SK-N-MC (cell line): ENCODE measurements around the gene DIO3.
"Not testable (repeated sequence)": the region's sequence is repeated elsewhere in the genome, so short reads cannot be mapped to it uniquely, and the experiment has no call there.

Source experiments
- DNase-seq: peaks from one replicate; pipeline ENCODE4 v3.0.0-alpha.2; 2011; ENCODE audit warnings: low read depth, low spot score
- H3K27ac ChIP-seq: fragments of 200-600 bp; sonication (generic); 2 replicates; pipeline ENCODE4 v1.5.1; 2016; ENCODE audit warnings: mixed run types
- H3K36me3 ChIP-seq: fragments of 200-600 bp; sonication (generic); 2 replicates; pipeline ENCODE4 v1.6.1; 2017; ENCODE audit warnings: antibody characterized with exemption, low read length, mixed read lengths; ENCODE audit not compliant: insufficient read depth
- H3K4me3 ChIP-seq: fragments of 200-600 bp; sonication (generic); 2 replicates; pipeline ENCODE4 v1.5.1; 2016
- H3K9ac ChIP-seq: fragments of 200-600 bp; sonication (generic); 2 replicates; pipeline ENCODE4 v1.8.0; 2017; ENCODE audit warnings: mixed run types, mixed read lengths; ENCODE audit not compliant: insufficient read length
- H3K9me3 ChIP-seq: fragments of 200-600 bp; sonication (generic); 2 replicates; pipeline ENCODE4 v1.6.1; 2017; ENCODE audit warnings: low read depth, mild to moderate bottlenecking, antibody characterized with exemption, low read length, moderate library complexity, mixed read lengths
- EZH2 ChIP-seq: fragments of 200-600 bp; sonication (generic); IDR thresholded peaks from one replicate; pipeline ENCODE4 v1.6.1; 2017; ENCODE audit warnings: antibody characterized with exemption
- FOXP2 ChIP-seq: optimal IDR thresholded peaks from 2 replicates; pipeline ENCODE3; 2011; ENCODE audit warnings: mild to moderate bottlenecking, moderate library complexity; ENCODE audit not compliant: insufficient read depth; ENCODE audit errors: extremely low read length, control extremely low read depth
- POLR2AphosphoS5 ChIP-seq: IDR thresholded peaks from 2 replicates; pipeline ENCODE4 v1.6.1; 2012; ENCODE audit warnings: mild to moderate bottlenecking, low read depth, low read length, borderline replicate concordance

The DIO3 gene

DNA sequence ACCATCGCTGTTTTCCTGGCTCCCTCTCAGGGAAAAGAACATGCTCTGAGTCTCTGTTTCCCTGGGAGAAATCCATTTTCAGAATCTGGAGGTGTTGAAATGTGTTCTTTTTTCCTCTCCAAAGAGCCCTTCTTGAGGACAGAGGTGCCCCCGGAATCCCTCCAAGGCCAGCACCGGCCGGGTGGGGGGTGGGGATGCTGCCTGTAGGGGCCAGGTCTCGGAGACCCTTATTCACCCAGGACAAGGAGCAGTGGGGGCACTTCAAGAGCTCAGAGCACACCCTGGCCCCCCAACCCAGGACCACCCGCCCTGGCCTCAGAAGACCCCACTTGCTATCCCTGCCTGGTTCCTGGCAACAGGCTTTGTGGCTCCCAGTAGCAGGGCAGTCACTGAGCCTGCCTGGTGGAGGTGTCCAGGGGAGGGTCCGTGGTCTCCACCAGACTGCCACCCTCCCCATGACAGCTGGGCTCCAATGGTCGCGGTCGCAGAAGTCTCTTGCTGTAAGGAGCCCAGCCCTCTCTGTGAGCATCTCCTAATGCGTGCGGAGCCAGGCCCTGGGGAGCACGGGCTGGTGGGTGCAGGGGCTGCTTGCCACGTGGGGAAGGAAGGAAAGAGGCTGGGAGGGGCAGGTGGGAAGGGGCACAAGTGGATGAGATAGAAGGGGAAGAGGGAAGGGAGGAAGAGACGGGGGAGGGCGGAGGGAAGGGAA lies 13.2 kb upstream of the DIO3 start:
- Histone ChIP-seq H3K9ac (no peak overlapping the region), H3K27ac (no peak overlapping the region), H3K9me3 (no peaks in the 10 kb centered on the region), H3K36me3 (no peaks in the 10 kb centered on the region), H3K4me3 (no peak overlapping the region)
- DNase-seq = no peak
- TF ChIP-seq POLR2AphosphoS5 (no peak), EZH2 (no peak), FOXP2 (no peak)

DNA sequence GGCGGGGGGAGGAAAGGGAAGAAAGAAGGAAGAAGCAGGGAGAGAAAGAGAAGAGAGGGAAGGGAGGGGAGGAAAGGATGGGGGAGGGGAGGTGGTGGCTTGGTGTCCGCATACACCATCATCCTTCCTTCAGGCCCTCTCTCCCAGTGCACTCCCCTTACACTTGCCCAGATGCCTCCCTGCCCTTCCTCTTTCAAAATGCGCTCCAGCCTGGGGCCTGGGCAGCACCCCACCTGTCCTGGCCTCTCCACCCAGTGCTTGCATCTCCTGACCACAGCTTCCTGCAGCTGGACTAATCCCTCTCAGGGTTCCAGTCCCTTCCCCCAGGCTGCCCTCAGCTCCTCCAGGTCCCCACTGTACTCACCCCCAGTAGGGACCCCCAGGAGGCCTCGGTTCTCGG lies 12.6 kb upstream of the DIO3 start:
- Histone ChIP-seq H3K36me3 (no peaks in the 10 kb centered on the region), H3K4me3 (no peak overlapping the region), H3K9me3 (no peaks in the 10 kb centered on the region), H3K9ac (no peak overlapping the region), H3K27ac (no peak overlapping the region)
- no peak for DNase-seq
- TF ChIP-seq FOXP2 = no peak
- TF ChIP-seq EZH2 = no peak
- TF ChIP-seq POLR2AphosphoS5 = no peak

DNA sequence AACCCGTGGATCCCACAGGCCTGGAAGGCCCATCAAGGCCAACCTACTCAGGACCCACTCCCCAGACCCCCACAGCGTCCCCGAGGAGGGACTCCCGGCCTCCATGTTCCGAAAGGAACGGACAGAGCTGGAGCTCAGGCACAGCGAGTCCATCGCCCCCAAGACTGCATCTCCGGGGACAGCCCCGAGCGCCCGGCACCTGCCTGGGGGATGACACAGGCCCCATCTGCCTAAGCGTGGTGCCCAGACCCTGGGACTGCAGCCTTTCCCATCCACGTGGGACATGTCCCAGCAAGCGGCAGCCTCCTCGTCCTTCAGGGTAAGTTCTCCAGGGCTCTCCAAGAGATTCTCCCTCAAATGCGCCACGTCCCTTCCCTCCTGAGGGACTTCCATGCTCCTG lies 12.1 kb upstream of the DIO3 start:
- Histone ChIP-seq H3K36me3 (no peaks in the 10 kb centered on the region), H3K9ac (no peak overlapping the region), H3K4me3 (no peak overlapping the region), H3K9me3 (no peaks in the 10 kb centered on the region), H3K27ac (no peak overlapping the region)
- TF ChIP-seq POLR2AphosphoS5 (no peak), FOXP2 (no peak), EZH2 (no peak)
- no peak for DNase-seq

DNA sequence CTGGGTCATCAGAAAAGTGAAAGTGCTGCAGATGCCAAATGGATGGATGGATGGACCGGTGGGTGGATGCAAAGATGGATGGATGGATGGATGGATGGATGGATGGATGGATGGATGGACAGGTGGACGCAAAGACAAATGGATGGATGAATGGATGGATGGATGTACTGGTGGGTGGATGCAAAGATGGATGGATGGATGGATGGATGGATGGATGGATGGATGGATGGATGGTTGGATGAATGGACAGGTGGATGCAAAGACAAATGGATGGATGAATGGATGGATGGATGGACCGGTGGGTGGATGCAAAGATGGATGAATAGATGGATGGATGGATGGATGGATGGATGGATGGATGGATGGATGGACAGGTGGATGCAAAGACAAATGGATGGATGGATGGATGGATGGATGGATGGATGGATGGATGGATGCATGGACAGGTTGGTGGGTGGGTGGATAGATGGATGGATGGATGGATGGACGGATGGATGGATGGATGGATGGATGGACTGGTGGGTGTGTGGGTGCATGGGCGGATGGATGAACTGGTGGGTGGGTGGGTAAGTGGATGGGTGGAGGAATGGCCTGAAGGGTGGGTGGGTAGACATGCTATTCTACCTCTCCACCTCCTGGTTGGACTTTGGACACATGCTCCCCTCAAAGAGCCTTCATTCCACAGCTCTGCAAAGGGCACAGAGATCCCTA lies 10.9 kb upstream of the DIO3 start:
- H3K9ac ChIP-seq, H3K9me3 ChIP-seq, H3K27ac ChIP-seq, H3K4me3 ChIP-seq, H3K36me3 ChIP-seq, DNase-seq: not testable (repeated sequence)

DNA sequence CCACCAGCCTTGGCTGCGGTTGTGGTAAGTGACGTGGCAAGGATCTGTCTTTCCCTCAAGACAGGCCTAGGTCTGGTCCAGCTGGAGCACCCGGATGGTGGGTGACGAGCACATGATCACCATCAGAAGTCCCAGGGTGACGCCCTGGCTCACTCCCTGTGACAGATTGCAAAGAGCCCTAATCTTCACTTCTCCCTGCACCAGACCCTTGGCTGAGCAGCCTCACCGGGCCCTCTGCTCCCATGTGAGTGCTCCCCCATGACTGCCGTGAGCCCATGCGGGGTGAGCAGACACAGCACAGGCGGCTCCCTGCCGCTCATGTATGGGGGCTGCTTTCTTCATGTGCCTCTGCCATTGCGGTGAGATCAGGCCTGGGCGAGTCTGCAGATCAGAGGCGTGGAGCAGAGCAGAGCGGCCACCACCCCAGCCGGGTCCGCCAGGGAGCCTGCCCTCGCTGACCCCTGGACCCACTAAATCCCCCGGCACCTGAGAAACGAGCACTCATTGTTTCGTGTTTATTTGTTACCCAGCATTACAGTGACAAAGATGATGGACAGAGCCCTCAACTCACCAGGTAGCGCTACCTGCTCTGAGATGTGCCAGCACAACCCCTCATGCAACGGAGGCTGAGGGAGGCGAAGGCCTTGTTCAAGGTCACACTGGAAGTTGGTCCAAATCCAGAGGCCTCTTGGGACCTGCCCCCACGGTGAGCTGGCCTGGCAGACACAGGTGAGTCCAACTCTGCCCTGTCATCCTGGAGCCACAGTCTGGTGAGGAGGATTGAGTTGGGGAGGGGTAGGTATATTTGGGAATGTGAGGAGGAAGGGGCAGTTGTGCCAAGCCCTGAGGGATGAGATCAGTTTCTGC lies 9.3 kb upstream of the DIO3 start:
- Histone ChIP-seq H3K9me3 (no peaks in the 10 kb centered on the region), H3K9ac (no peak overlapping the region), H3K36me3 (no peaks in the 10 kb centered on the region), H3K27ac (no peak overlapping the region), H3K4me3 (no peak overlapping the region)
- DNase-seq = no peak
- TF ChIP-seq FOXP2 (no peak), POLR2AphosphoS5 (no peak), EZH2 (no peak)

DNA sequence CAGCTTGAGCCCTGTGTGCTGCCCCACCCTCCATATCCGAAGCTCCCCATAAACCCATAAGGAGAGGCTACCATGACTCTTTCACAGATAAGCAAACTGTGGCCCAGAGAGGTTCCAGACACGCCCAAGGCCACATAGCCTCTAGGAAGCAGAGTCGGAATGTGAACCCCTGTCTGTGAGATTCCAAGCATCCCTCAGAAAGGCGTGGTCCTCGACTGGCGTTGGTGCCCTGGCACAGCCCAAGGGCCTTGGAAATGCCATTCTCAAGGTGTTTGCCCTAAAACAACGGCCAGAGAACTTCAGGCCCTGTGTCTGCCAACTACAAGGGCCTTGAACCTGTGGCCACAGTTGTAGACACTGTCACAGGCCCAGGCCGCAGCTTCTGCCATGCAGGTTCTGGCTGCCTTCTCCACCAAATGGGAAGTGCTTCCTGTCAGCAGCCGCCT lies 8.5 kb upstream of the DIO3 start:
- no peak overlapping the region for H3K9ac ChIP-seq
- DNase-seq = no peak
- H3K36me3 ChIP-seq = no peaks in the 10 kb centered on the region
- H3K4me3 ChIP-seq = no peak overlapping the region
- no peak overlapping the region for H3K27ac ChIP-seq
- TF ChIP-seq POLR2AphosphoS5 (no peak), FOXP2 (no peak), EZH2 (no peak)
- H3K9me3 ChIP-seq = no peaks in the 10 kb centered on the region

DNA sequence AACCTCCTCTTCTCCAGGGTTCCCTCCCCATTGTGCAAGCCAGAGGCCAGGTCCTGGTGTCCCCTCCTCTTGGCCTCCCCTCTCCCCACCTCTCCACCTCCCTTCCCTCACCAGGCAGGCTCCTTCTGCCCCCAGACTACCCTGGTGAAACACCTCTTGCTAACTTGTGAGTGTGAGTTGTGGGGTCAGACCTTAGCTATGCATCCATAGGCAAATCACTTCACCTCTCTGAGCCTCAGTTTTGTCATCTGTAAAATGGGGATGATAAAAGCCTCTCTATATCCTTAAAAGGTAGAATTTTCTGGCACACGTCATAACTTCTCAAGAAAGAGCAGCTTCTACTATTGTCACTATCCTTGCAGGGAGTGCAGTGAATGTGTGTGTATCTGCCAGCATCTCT lies 7.9 kb upstream of the DIO3 start:
- TF ChIP-seq EZH2 = no peak
- no peak for TF ChIP-seq POLR2AphosphoS5
- TF ChIP-seq FOXP2 = no peak
- no peak for DNase-seq

DNA sequence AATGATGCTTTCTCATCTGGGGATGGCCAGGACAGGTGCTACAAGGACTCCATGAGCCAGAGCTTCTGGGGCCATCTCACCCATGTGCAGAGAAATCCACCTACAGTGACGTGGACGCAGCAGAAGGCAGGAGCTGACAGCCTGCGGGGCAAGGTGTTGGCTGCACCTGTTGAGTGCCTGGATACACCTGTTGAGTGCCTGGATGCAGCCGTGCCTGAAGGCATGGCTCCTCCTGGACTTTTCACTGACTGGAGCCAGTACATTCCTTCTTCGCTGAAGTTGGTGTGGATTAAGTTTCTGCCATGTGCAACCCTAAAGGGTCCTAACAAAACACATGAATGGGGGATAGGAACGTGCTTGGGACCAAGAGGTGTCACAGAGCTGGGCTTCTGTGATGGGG lies 7.4 kb upstream of the DIO3 start:
- DNase-seq = no peak
- H3K27ac ChIP-seq = no peak overlapping the region
- H3K9me3 ChIP-seq = no peaks in the 10 kb centered on the region
- TF ChIP-seq FOXP2 = no peak
- TF ChIP-seq EZH2 = no peak
- no peak for TF ChIP-seq POLR2AphosphoS5
- H3K4me3 ChIP-seq = no peak overlapping the region
- H3K36me3 ChIP-seq = no peaks in the 10 kb centered on the region
- no peak overlapping the region for H3K9ac ChIP-seq

More for the DNA sequence above, 7.9 kb upstream of the DIO3 start:
- H3K9me3 ChIP-seq = no peaks in the 10 kb centered on the region
- H3K27ac ChIP-seq = no peak overlapping the region
- H3K36me3 ChIP-seq = no peaks in the 10 kb centered on the region
- H3K9ac ChIP-seq = no peak overlapping the region
- no peak overlapping the region for H3K4me3 ChIP-seq
